Right lobe of liver (tissue), 6 donors: ENCODE data around the gene SLC25A42. TPM values are rescaled to one million over a fixed set of nuclear protein-coding genes. Genes with fewer than 3 reads are reported as not detected.
A peak's percentile ranks its signal among the peaks of the same experiment; 100 is the strongest.
"Not testable (repeated sequence)": the region's sequence is repeated elsewhere in the genome, so short reads cannot be mapped to it uniquely, and the experiment has no call there.

Source experiments
- ATAC-seq, 4 donors: fragments of 200-7000 bp; cut with Tn5 transposase; one replicate each; pipeline ENCODE4 v1.9.1; 2020; ENCODE audit warnings: mild to moderate bottlenecking in 4 of 4, moderate library complexity in 4 of 4
- DNase-seq, 3 donors: peaks; one replicate each; pipeline ENCODE4 v3.0.0-alpha.2; 2020
- H3K27ac ChIP-seq, 3 donors: fragments of 200-600 bp; one replicate each; pipeline ENCODE4 v1.8.0; 2022
- H3K27me3 ChIP-seq, 2 donors: fragments of 200-600 bp; one replicate each; pipeline ENCODE4 v1.8.0; 2022
- H3K36me3 ChIP-seq, 4 donors: fragments of 200-600 bp; sonication (generic) in 1 of 4; one replicate each; pipeline versions ENCODE4 v1.5.1 to v1.8.0; 2017 to 2022; ENCODE audit warnings: control low read depth in 1 of 4
- H3K4me1 ChIP-seq, 4 donors: fragments of 200-600 bp; sonication (generic) in 1 of 4; one replicate each; pipeline versions ENCODE4 v1.5.1 to v1.8.0; 2017 to 2022; ENCODE audit warnings: control low read depth in 1 of 4
- H3K4me3 ChIP-seq, 3 donors: fragments of 200-600 bp; one replicate each; pipeline ENCODE4 v1.8.0; 2022
- H3K9me3 ChIP-seq, 4 donors: fragments of 200-600 bp; sonication (generic) in 1 of 4; one replicate each; pipeline versions ENCODE4 v1.5.1 to v1.8.0; 2017 to 2022; ENCODE audit warnings: control low read depth in 1 of 4
- CTCF ChIP-seq, 4 donors: fragments of 200-600 bp in 3 of 4; fragments of 450-650 bp in 1 of 4; IDR thresholded peaks; one replicate each; pipeline versions ENCODE4 v1.5.1 to v1.8.0; 2016 to 2022; ENCODE audit warnings: antibody characterized with exemption in 4 of 4, mild to moderate bottlenecking in 2 of 4
- POLR2A ChIP-seq: fragments of 450-650 bp; IDR thresholded peaks from one replicate; pipeline ENCODE4 v1.6.1; 2017; ENCODE audit warnings: antibody characterized with exemption, mild to moderate bottlenecking
- WGBS: methylation state at CpG from one replicate; pipeline ENCODE4 v1.1.6; 2018; ENCODE audit warnings: low coverage, low lambda C conversion rate; ENCODE audit not compliant: insufficient coverage; ENCODE audit errors: missing lambda C conversion rate; 5-methylcytosine and 5-hydroxymethylcytosine counted together
- intact Hi-C, 2 donors: fragments of 100-400 bp; cut with DNase I; formaldehyde crosslinking; loops; one replicate each; pipeline versions ENCODE4 v1.11.2 to v1.14.1; 2022
- total RNA-seq, 6 experiments: library from RNA; depleted of rRNA in 2 of 6; stranded (reverse); fragments of >200 nt in 2 of 6; fragmentation: NEBNext Ultra II Directional in 3 of 6; extraction: Animal tissue kit (Norgen Biotek cat#: 25700) in 3 of 6; gene quantifications; one replicate each; pipeline versions ENCODE4 v1.1.0 to v1.2.4, GENCODE V29; 2016 to 2023
- donor health status: DM: no; HTN: yes; CAD: no.
- donor health status: DM: no; HTN: no; CAD: no.
- donor health status: DM: no; HTN: no; CAD: no.
- donor health status: DM: no; HTN: yes; CAD: no.
- donor health status: DM: no; HTN: yes; CAD: no.

SLC25A42 gene
- total RNA-seq, 6 experiments from 2014 or later, result 20.7 to 80.7 (median 69.7) TPM

GRCh38 chr19:19101540-19101939, 37.7 kb downstream of the SLC25A42 start:
- H3K4me1 ChIP-seq, result peaks cover 0 to 65% (median 24%) of the 10 kb centered on the region in 4 donors
- no peak for TF ChIP-seq CTCF (IDR thresholded peaks at IDR 0.05)
- peak; percentile 74 to 93 (median 92) for DNase-seq
- H3K4me3 ChIP-seq, result peak overlapping the region in 2 of 3 donors; percentile 20 to 32
- H3K36me3 ChIP-seq, result peaks cover 0 to 5% (median 0%) of the 10 kb centered on the region in 4 donors
- intact Hi-C loops, result no loop called here
- no peaks in the 10 kb centered on the region for H3K9me3 ChIP-seq
- WGBS, result 35% methylated on average over 4 of the region's 8 CpGs
- ATAC-seq, result peak; percentile 30 to 68 (median 58)
- H3K27ac ChIP-seq, result peak overlapping the region; percentile 43 to 98 (median 91)
- H3K27me3 ChIP-seq, result no peaks in the 10 kb centered on the region

GRCh38 chr19:19102566-19102965, 38.8 kb downstream of the SLC25A42 start:
- ATAC-seq, H3K27me3 ChIP-seq, H3K9me3 ChIP-seq, intact Hi-C loops, H3K36me3 ChIP-seq: not testable (repeated sequence)
- H3K4me1 ChIP-seq, result peaks cover 0 to 57% (median 21%) of the 10 kb centered on the region in 4 donors
- peak overlapping the region in 2 of 3 donors; percentile 91 to 98 for H3K27ac ChIP-seq
- peak overlapping the region in 2 of 3 donors; percentile 20 to 32 for H3K4me3 ChIP-seq
- peak in 1 of 3 donors; percentile 41 for DNase-seq
- 73% methylated on average over 7 of the region's 10 CpGs for WGBS

- H3K27ac ChIP-seq, result peak overlapping the region in 2 of 3 donors; percentile 21 to 98
- intact Hi-C loops, result no loop called here
- TF ChIP-seq CTCF (IDR thresholded peaks at IDR 0.05) (no peak), POLR2A (no peak)
- H3K4me1 ChIP-seq, result peaks cover 0 to 51% (median 18%) of the 10 kb centered on the region in 4 donors
- ATAC-seq (no peak), DNase-seq (peak in 1 of 3 donors; percentile 37)
- H3K27me3 ChIP-seq, result no peaks in the 10 kb centered on the region
- no peaks in the 10 kb centered on the region for H3K36me3 ChIP-seq
- H3K4me3 ChIP-seq, result no peak overlapping the region
- WGBS, result 96% methylated on average over 10 of the region's 11 CpGs
- no peaks in the 10 kb centered on the region for H3K9me3 ChIP-seq
Observed at GRCh38 chr19:19103167-19103566, 39.4 kb downstream of the SLC25A42 start.

GRCh38 chr19:19105365-19106055, 41.7 kb downstream of the SLC25A42 start:
- intact Hi-C loops, result no loop called here
- ATAC-seq (no peak), DNase-seq (peak in 1 of 3 donors; percentile 47)
- Histone ChIP-seq H3K27me3 (no peaks in the 10 kb centered on the region), H3K9me3 (no peaks in the 10 kb centered on the region), H3K36me3 (no peaks in the 10 kb centered on the region), H3K4me3 (no peak overlapping the region), H3K4me1 (peaks cover 0 to 32% (median 8%) of the 10 kb centered on the region in 4 donors), H3K27ac (no peak overlapping the region)
- 65% methylated on average over 9 of the region's 36 CpGs for WGBS
- TF ChIP-seq CTCF (IDR thresholded peaks at IDR 0.05) (no peak), POLR2A (no peak)

GRCh38 chr19:19106056-19106551, 42.3 kb downstream of the SLC25A42 start:
- DNase-seq, result peak in 1 of 3 donors; percentile 46

GRCh38 chr19:19106938-19107337, 43.1 kb downstream of the SLC25A42 start:
- H3K27ac ChIP-seq, DNase-seq, ATAC-seq, H3K36me3 ChIP-seq, H3K4me3 ChIP-seq, H3K9me3 ChIP-seq, intact Hi-C loops, H3K27me3 ChIP-seq: not testable (repeated sequence)
- WGBS, result 81% methylated on average over 6 of the region's 7 CpGs
- peaks cover 0 to 32% (median 10%) of the 10 kb centered on the region in 4 donors for H3K4me1 ChIP-seq

More at GRCh38 chr19:19106056-19106551, 42.3 kb downstream of the SLC25A42 start:
- no peak overlapping the region for H3K27ac ChIP-seq
- WGBS, result 51% methylated on average over 6 of the region's 25 CpGs
- no peak for ATAC-seq
- intact Hi-C loops, result no loop called here
- no peaks in the 10 kb centered on the region for H3K36me3 ChIP-seq
- H3K27me3 ChIP-seq, result no peaks in the 10 kb centered on the region
- peaks cover 0 to 32% (median 8%) of the 10 kb centered on the region in 4 donors for H3K4me1 ChIP-seq
- TF ChIP-seq POLR2A (no peak), CTCF (IDR thresholded peaks at IDR 0.05) (no peak)
- no peak overlapping the region for H3K4me3 ChIP-seq
- no peaks in the 10 kb centered on the region for H3K9me3 ChIP-seq
